Skin epidermis (tissue), 12 donors: Measurements from ENCODE around the gene EGFL8.

ENCODE experiments used
- H3K27ac ChIP-seq, 21 experiments: fragments of 200-600 bp; sonication (generic) in 11 of 21; one replicate each; pipeline ENCODE4 v1.5.0; 2020; ENCODE audit warnings: mild to moderate bottlenecking in 3 of 21, inconsistent platforms in 2 of 21, moderate library complexity in 2 of 21
- H3K4me3 ChIP-seq, 7 experiments: fragments of 200-600 bp; sonication (generic) in 2 of 7; one replicate each; pipeline ENCODE4 v1.5.0; 2020; ENCODE audit warnings: inconsistent platforms in 2 of 7, mild to moderate bottlenecking in 2 of 7, moderate library complexity in 1 of 7

EGFL8 gene

GRCh38 chr6:32158052-32158451 is 6.3 kb upstream of the EGFL8 start:
- no peak overlapping the region for H3K27ac ChIP-seq
- no peak overlapping the region for H3K4me3 ChIP-seq

GRCh38 chr6:32163559-32164258 is 686 bp upstream of the EGFL8 start:
- Histone ChIP-seq H3K4me3 (no peak overlapping the region), H3K27ac (peak overlapping the region in 13 of 21 experiments; percentile 4 to 73 (median 43))

GRCh38 chr6:32166411-32167061 is 2.1 kb downstream of the EGFL8 start:
- H3K4me3 ChIP-seq = no peak overlapping the region
- peak overlapping the region in 1 of 21 experiments; percentile 36 for H3K27ac ChIP-seq

GRCh38 chr6:32167154-32167760 is 2.9 kb downstream of the EGFL8 start:
- peak overlapping the region in 1 of 21 experiments; percentile 36 for H3K27ac ChIP-seq
- H3K4me3 ChIP-seq = no peak overlapping the region

GRCh38 chr6:32167761-32168262 is 3.4 kb downstream of the EGFL8 start:
- Histone ChIP-seq H3K27ac (peak overlapping the region in 2 of 21 experiments; percentile 36 to 52), H3K4me3 (no peak overlapping the region)

- peak overlapping the region in 1 of 21 experiments; percentile 52 for H3K27ac ChIP-seq
- no peak overlapping the region for H3K4me3 ChIP-seq
Observed at GRCh38 chr6:32168350-32168749, 4.0 kb downstream of the EGFL8 start.

GRCh38 chr6:32168807-32169591 is 4.6 kb downstream of the EGFL8 start:
- Histone ChIP-seq H3K4me3 (no peak overlapping the region), H3K27ac (peak overlapping the region in 1 of 21 experiments; percentile 35)

GRCh38 chr6:32170294-32170693 is 5.9 kb downstream of the EGFL8 start:
- H3K4me3 ChIP-seq = no peak overlapping the region
- no peak overlapping the region for H3K27ac ChIP-seq

GRCh38 chr6:32171234-32171633 is 6.8 kb downstream of the EGFL8 start:
- no peak overlapping the region for H3K27ac ChIP-seq
- H3K4me3 ChIP-seq = no peak overlapping the region

- peak overlapping the region in 10 of 21 experiments; percentile 8 to 53 (median 24) for H3K27ac ChIP-seq
- no peak overlapping the region for H3K4me3 ChIP-seq
Observed at GRCh38 chr6:32173051-32173727, 8.8 kb downstream of the EGFL8 start.

GRCh38 chr6:32174416-32174815 is 10.0 kb downstream of the EGFL8 start:
- Histone ChIP-seq H3K4me3 (no peak overlapping the region), H3K27ac (no peak overlapping the region)

- H3K27ac ChIP-seq = peak overlapping the region; percentile 72 to 99 (median 93)
- H3K4me3 ChIP-seq = peak overlapping the region; percentile 64 to 93 (median 80)
Observed at GRCh38 chr6:32175322-32175710, 10.9 kb downstream of the EGFL8 start.

- peak within 1 kb of the TSS; percentile 64 to 93 (median 80) for H3K4me3 ChIP-seq
- peak within 1 kb of the TSS; percentile 72 to 99 (median 93) for H3K27ac ChIP-seq
Observed at GRCh38 chr6:32175711-32176475, 11.5 kb downstream of the EGFL8 start, which contains the start of gene AGPAT1. TSS of gene AGPAT1 (minus strand) at chr6:32176084. CDS start at chr6:32171496, 4,588 bp downstream.

GRCh38 chr6:32176476-32177182 is 12.2 kb downstream of the EGFL8 start:
- peak overlapping the region; percentile 64 to 93 (median 80) for H3K4me3 ChIP-seq
- peak overlapping the region in 20 of 21 experiments; percentile 68 to 99 (median 93) for H3K27ac ChIP-seq

GRCh38 chr6:32177183-32177787 is 12.9 kb downstream of the EGFL8 start:
- Histone ChIP-seq H3K27ac (peak overlapping the region in 20 of 21 experiments; percentile 68 to 99 (median 93)), H3K4me3 (peak overlapping the region; percentile 19 to 93 (median 80))

- peak within 1 kb of the TSS; percentile 14 to 99 (median 93) for H3K27ac ChIP-seq
- H3K4me3 ChIP-seq = peak within 1 kb of the TSS; percentile 49 to 93 (median 80)
Observed at GRCh38 chr6:32177788-32178546, 13.6 kb downstream of the EGFL8 start, which contains the start of gene RNF5. TSS of gene RNF5 (plus strand) at chr6:32178405. CDS start at chr6:32178512, 107 bp downstream.
